GM19023 (cell line): ENCODE measurements around the gene SART1.

Source experiments
- ATAC-seq: cut with Tn5 transposase; IDR thresholded peaks from one replicate; pipeline ENCODE4 v1.9.1; 2021; ENCODE audit warnings: mild to moderate bottlenecking, moderate library complexity; ENCODE audit not compliant: unreplicated experiment

The SART1 gene

GRCh38 chr11:65962141-65962564, 619 bp downstream of the SART1 start:
- no peak for ATAC-seq

- no peak for ATAC-seq
Measured at GRCh38 chr11:65964906-65965305, 3.4 kb downstream of the SART1 start.

GRCh38 chr11:65965986-65966762, 4.6 kb downstream of the SART1 start:
- no peak for ATAC-seq

GRCh38 chr11:65967329-65967934, 5.9 kb downstream of the SART1 start:
- no peak for ATAC-seq

GRCh38 chr11:65968600-65969482, 7.3 kb downstream of the SART1 start:
- ATAC-seq, result no peak

- no peak for ATAC-seq
Measured at GRCh38 chr11:65972116-65972515, 10.6 kb downstream of the SART1 start.

- no peak for ATAC-seq
Measured at GRCh38 chr11:65973439-65974110, 12.0 kb downstream of the SART1 start.

- ATAC-seq, result no peak
Measured at GRCh38 chr11:65975771-65976170, 14.2 kb downstream of the SART1 start.

GRCh38 chr11:65976216-65977176, 15.0 kb downstream of the SART1 start:
- ATAC-seq, result no peak

GRCh38 chr11:65977621-65978390, 16.3 kb downstream of the SART1 start:
- no peak for ATAC-seq

GRCh38 chr11:65978391-65979238, 17.1 kb downstream of the SART1 start:
- ATAC-seq, result no peak

- no peak for ATAC-seq
Measured at GRCh38 chr11:65979261-65979759, 17.8 kb downstream of the SART1 start.

- ATAC-seq, result no peak
Measured at GRCh38 chr11:65981101-65981740, 19.7 kb downstream of the SART1 start.

- ATAC-seq, result no peak
Measured at GRCh38 chr11:65981972-65982823, 20.7 kb downstream of the SART1 start.

- no peak for ATAC-seq
Measured at GRCh38 chr11:65982824-65983588, 21.5 kb downstream of the SART1 start.

GRCh38 chr11:65983589-65983987, 22.1 kb downstream of the SART1 start:
- ATAC-seq, result no peak
